ENCODE results near the gene CPAMD8.

DNA sequence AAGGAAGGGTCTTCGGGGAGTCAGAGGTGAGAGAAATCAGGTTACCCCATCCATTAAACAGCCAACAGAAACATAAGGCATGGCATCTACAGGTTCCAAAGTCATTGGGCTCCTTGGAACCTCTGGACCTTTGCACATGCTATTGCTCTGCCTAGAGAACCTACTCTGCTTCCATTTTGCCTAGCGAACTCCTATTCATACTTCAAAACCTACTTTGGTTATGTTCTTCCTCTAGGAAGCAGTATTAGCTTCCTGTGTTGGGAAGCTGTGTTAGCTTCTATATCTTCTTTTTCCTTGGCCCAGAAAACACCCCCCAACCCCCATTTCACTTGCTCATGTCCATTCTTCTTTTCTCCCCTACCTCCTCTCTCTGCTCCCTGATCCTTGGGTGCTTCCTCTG, 98.3 kb downstream of the CPAMD8 start:
- TF ChIP-seq, protein P1, sequence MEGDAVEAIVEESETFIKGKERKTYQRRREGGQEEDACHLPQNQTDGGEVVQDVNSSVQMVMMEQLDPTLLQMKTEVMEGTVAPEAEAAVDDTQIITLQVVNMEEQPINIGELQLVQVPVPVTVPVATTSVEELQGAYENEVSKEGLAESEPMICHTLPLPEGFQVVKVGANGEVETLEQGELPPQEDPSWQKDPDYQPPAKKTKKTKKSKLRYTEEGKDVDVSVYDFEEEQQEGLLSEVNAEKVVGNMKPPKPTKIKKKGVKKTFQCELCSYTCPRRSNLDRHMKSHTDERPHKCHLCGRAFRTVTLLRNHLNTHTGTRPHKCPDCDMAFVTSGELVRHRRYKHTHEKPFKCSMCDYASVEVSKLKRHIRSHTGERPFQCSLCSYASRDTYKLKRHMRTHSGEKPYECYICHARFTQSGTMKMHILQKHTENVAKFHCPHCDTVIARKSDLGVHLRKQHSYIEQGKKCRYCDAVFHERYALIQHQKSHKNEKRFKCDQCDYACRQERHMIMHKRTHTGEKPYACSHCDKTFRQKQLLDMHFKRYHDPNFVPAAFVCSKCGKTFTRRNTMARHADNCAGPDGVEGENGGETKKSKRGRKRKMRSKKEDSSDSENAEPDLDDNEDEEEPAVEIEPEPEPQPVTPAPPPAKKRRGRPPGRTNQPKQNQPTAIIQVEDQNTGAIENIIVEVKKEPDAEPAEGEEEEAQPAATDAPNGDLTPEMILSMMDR (IDR thresholded peaks at IDR 0.05) = no peak
- TF ChIP-seq POLR2A (IDR thresholded peaks at IDR 0.05) = no peak
